HL-60 (cell line): ENCODE measurements around the gene SORBS2.

Experiments
- DNase-seq, 2 experiments: peaks; one replicate each; pipeline ENCODE4 v3.0.0-alpha.2; 2010 to 2020; ENCODE audit warnings: low read depth in 1 of 2, low spot score in 1 of 2
- H3K27ac ChIP-seq: fragments of 250-450 bp; sonication (Bioruptor Pico); replicated peaks from 2 replicates; pipeline ENCODE4 v1.5.1; 2020; ENCODE audit warnings: mild to moderate bottlenecking, moderate library complexity
- H3K27me3 ChIP-seq: fragments of 250-450 bp; sonication (Bioruptor Pico); 2 replicates; pipeline ENCODE4 v1.5.1; 2021; ENCODE audit warnings: mild to moderate bottlenecking, moderate library complexity; ENCODE audit not compliant: insufficient read depth, poor library complexity, severe bottlenecking
- H3K4me3 ChIP-seq: replicated peaks from 2 replicates; pipeline ENCODE4 v1.5.1; 2011; ENCODE audit warnings: mild to moderate bottlenecking, control low read depth, low read length; ENCODE audit not compliant: insufficient read depth
- GABPA ChIP-seq: IDR thresholded peaks from 2 replicates; pipeline ENCODE4 v1.6.1; 2012; ENCODE audit warnings: low read depth
- POLR2AphosphoS5 ChIP-seq: IDR thresholded peaks from 2 replicates; pipeline ENCODE4 v1.6.1; 2012; ENCODE audit warnings: low read depth
- SPI1 ChIP-seq: IDR thresholded peaks from 2 replicates; pipeline ENCODE4 v1.6.1; 2012; ENCODE audit warnings: low read depth, mild to moderate bottlenecking, borderline replicate concordance
- TF ChIP-seq, protein P1 (sequence below): IDR thresholded peaks from one replicate; pipeline ENCODE4 v1.5.1; 2011; ENCODE audit warnings: low read length, control low read depth, inconsistent platforms; ENCODE audit not compliant: insufficient read depth
- TF ChIP-seq, protein P2 (sequence below): IDR thresholded peaks from 2 replicates; pipeline ENCODE4 v1.6.1; 2012; ENCODE audit warnings: low read depth; ENCODE audit not compliant: insufficient replicate concordance

SORBS2 gene

DNA sequence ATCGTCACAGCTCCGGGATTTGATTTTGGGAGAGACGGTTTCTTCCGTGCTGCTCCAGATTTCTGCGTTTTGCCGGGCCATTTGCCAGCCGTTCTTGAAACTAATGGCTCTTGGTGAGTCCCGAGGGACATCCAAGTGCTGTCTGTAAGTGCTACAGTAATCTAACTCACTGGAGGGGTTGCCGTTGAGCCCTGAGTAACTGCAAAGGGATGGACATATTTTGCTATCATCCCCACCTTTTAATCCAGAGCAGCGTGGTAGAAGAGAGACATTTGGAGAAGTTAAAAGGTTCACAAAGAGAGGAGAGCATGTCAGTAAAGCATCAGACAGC lies 187.8 kb downstream of the SORBS2 start:
- no peak for TF ChIP-seq SPI1
- TF ChIP-seq, protein P1, sequence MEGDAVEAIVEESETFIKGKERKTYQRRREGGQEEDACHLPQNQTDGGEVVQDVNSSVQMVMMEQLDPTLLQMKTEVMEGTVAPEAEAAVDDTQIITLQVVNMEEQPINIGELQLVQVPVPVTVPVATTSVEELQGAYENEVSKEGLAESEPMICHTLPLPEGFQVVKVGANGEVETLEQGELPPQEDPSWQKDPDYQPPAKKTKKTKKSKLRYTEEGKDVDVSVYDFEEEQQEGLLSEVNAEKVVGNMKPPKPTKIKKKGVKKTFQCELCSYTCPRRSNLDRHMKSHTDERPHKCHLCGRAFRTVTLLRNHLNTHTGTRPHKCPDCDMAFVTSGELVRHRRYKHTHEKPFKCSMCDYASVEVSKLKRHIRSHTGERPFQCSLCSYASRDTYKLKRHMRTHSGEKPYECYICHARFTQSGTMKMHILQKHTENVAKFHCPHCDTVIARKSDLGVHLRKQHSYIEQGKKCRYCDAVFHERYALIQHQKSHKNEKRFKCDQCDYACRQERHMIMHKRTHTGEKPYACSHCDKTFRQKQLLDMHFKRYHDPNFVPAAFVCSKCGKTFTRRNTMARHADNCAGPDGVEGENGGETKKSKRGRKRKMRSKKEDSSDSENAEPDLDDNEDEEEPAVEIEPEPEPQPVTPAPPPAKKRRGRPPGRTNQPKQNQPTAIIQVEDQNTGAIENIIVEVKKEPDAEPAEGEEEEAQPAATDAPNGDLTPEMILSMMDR: no peak
- no peak for TF ChIP-seq POLR2AphosphoS5
- TF ChIP-seq, protein P2, sequence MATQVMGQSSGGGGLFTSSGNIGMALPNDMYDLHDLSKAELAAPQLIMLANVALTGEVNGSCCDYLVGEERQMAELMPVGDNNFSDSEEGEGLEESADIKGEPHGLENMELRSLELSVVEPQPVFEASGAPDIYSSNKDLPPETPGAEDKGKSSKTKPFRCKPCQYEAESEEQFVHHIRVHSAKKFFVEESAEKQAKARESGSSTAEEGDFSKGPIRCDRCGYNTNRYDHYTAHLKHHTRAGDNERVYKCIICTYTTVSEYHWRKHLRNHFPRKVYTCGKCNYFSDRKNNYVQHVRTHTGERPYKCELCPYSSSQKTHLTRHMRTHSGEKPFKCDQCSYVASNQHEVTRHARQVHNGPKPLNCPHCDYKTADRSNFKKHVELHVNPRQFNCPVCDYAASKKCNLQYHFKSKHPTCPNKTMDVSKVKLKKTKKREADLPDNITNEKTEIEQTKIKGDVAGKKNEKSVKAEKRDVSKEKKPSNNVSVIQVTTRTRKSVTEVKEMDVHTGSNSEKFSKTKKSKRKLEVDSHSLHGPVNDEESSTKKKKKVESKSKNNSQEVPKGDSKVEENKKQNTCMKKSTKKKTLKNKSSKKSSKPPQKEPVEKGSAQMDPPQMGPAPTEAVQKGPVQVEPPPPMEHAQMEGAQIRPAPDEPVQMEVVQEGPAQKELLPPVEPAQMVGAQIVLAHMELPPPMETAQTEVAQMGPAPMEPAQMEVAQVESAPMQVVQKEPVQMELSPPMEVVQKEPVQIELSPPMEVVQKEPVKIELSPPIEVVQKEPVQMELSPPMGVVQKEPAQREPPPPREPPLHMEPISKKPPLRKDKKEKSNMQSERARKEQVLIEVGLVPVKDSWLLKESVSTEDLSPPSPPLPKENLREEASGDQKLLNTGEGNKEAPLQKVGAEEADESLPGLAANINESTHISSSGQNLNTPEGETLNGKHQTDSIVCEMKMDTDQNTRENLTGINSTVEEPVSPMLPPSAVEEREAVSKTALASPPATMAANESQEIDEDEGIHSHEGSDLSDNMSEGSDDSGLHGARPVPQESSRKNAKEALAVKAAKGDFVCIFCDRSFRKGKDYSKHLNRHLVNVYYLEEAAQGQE: no peak
- TF ChIP-seq GABPA: no peak
- no peak for DNase-seq
- no peak overlapping the region for H3K27ac ChIP-seq
- H3K4me3 ChIP-seq: no peak overlapping the region
- no peaks in the 10 kb centered on the region for H3K27me3 ChIP-seq

DNA sequence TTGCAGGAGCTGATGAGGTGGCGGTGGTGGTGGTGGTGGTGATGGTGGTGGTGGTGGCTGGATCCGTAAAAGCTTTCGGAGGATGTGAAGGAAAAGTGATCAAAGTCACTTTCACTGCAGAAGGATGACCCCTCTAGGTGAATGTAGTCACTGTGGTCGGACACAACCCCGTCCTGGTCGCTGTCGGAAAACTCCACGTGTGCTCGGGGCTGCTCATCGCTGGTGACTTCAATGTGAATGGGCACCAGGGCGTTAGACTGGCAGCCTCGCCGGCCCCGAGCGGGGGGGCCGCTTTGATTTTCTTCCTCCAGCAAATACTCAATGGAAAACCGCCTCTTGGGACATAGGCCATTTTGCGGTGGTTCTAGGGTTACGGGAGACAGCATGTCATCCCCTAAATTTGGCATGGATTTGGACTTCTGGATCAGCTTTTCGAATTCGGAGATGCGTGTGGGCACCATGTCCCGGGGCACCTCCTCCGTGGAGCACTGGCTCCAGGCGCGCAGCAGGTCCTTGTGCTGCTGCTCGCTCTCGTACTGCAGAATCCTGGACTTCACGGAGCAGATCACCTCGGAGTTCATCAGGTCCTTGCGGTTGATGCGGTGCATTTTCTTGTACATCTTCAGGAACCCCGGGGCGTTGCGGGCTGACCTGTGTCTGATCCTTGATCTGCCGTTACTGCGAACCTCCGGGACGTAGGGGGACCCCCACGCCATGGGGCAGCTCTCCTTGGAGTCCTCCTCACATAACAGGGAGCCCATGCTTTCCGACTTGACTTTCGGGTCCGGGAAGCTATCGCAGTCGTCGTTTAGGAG lies 188.3 kb downstream of the SORBS2 start:
- TF ChIP-seq, protein P1: no peak
- TF ChIP-seq, protein P2: no peak
- TF ChIP-seq GABPA (no peak), POLR2AphosphoS5 (no peak), SPI1 (no peak)
- DNase-seq: no peak
- H3K4me3 ChIP-seq: no peak overlapping the region
- H3K27ac ChIP-seq: no peak overlapping the region
- H3K27me3 ChIP-seq: no peaks in the 10 kb centered on the region

DNA sequence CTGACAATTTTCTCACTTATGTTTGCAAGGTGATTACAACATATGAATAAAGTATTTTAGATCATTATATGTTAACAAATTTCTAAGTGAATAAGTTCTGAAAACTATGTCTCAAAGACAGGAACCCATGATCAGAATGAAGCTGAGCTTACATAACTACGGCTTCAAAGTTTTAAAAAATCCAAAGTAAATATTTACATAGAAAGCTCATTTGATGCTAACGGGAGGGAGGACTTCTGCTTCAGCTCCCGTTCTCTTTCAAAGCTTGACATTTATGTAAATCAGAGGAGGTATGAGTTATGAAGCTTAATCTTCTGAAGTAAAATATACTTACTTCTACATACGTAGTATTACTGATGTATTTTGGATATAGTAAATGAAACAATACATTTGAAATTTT lies 203.8 kb downstream of the SORBS2 start:
- TF ChIP-seq, protein P2: no peak
- TF ChIP-seq SPI1: no peak
- no peak for TF ChIP-seq GABPA
- Histone ChIP-seq H3K4me3 (no peak overlapping the region), H3K27me3 (no peaks in the 10 kb centered on the region), H3K27ac (no peak overlapping the region)
- DNase-seq: no peak
